Endothelial cell of umbilical vein (primary cell): ENCODE measurements around the gene HIVEP3. TPM values are rescaled to one million over a fixed set of nuclear protein-coding genes. Genes with fewer than 3 reads are reported as not detected.

Experiments used
- BruUV-seq: library from RNA; stranded (reverse); fragments of 400-500 nt; replicated peaks from 2 replicates; lab custom pipeline; 2021; lab: Mats Ljungman, UMichigan
- CTCF ChIA-PET: fragments of 300-600, 350-600 bp; sonication (Branson Sonifier 250); formaldehyde crosslinking; loops from one replicate; lab custom pipeline; 2021; ENCODE audit warnings: antibody characterized with exemption, inconsistent platforms; lab: Charles Lee
- POLR2A ChIA-PET: fragments of 300-600, 350-600 bp; sonication (Branson Sonifier 250); formaldehyde crosslinking; loops from one replicate; lab custom pipeline; 2021; ENCODE audit warnings: antibody characterized with exemption, inconsistent platforms; lab: Charles Lee
- DNase-seq: peaks from one replicate; pipeline ENCODE4 v3.0.0-alpha.2; 2011; ENCODE audit warnings: low read depth, low spot score
- FAIRE-seq: peaks from 2 replicates; lab custom pipeline; 2011; peaks lifted over from hg19 to GRCh38; lab: Jason Lieb, UNC
- H2AFZ ChIP-seq: 2 replicates; pipeline ENCODE4 v1.6.0; 2012; ENCODE audit warnings: low read depth, low read length, control low read depth, inconsistent platforms
- H3K27ac ChIP-seq: 2 replicates; pipeline ENCODE4 v1.5.1; 2011; ENCODE audit warnings: low read depth, mild to moderate bottlenecking, control low read depth, low read length, moderate library complexity; ENCODE audit not compliant: insufficient read depth
- H3K27me3 ChIP-seq, 2 experiments: 2 replicates each; pipeline versions ENCODE4 v1.6.0 to v1.6.1; 2011; ENCODE audit warnings: low read length in 2 of 2, mixed read lengths in 1 of 2; ENCODE audit not compliant: control insufficient read depth in 2 of 2, insufficient read depth in 2 of 2
- H3K36me3 ChIP-seq, 2 experiments: 2 replicates in 1 of 2; 3 replicates in 1 of 2; pipeline ENCODE4 v1.5.1; 2011; ENCODE audit warnings: low read length in 2 of 2, mild to moderate bottlenecking in 1 of 2, moderate library complexity in 1 of 2; ENCODE audit not compliant: control insufficient read depth in 2 of 2, insufficient read depth in 2 of 2; ENCODE audit errors: extremely low read depth in 1 of 2
- H3K4me1 ChIP-seq: 3 replicates; pipeline ENCODE4 v1.5.1; 2011; ENCODE audit warnings: mild to moderate bottlenecking, low read length; ENCODE audit not compliant: control insufficient read depth, insufficient read depth; ENCODE audit errors: extremely low read depth
- H3K4me2 ChIP-seq: 2 replicates; pipeline ENCODE4 v1.6.1; 2011; ENCODE audit warnings: low read length, control low read depth, mixed read lengths; ENCODE audit not compliant: insufficient read depth
- H3K4me3 ChIP-seq, 3 experiments: fragments of 200-600 bp in 1 of 3; sonication (generic), shearing (Covaris generic) in 1 of 3; replicated peaks in 1 of 3; 2 replicates each; pipeline ENCODE4 v1.5.1; 2011 to 2016; ENCODE audit warnings: control low read depth in 3 of 3, low read length in 3 of 3, mild to moderate bottlenecking in 2 of 3, inconsistent platforms in 1 of 3, low read depth in 1 of 3, moderate library complexity in 1 of 3; ENCODE audit not compliant: insufficient read depth in 1 of 3
- H3K79me2 ChIP-seq: 2 replicates; pipeline ENCODE4 v1.6.0; 2012; ENCODE audit warnings: low read length, inconsistent platforms; ENCODE audit not compliant: control insufficient read depth, insufficient read depth
- H3K9ac ChIP-seq: replicated peaks from 2 replicates; pipeline ENCODE3; 2011; ENCODE audit warnings: low read length, control low read depth; ENCODE audit not compliant: insufficient read depth; ENCODE audit errors: extremely low read depth
- H3K9me1 ChIP-seq: replicated peaks from 3 replicates; pipeline ENCODE4 v1.6.0; 2011; ENCODE audit warnings: mild to moderate bottlenecking, low read length; ENCODE audit not compliant: control insufficient read depth, insufficient read depth; ENCODE audit errors: extremely low read depth
- H3K9me3 ChIP-seq: replicated peaks from 2 replicates; pipeline ENCODE4 v1.5.1; 2012; ENCODE audit warnings: low read length, inconsistent platforms; ENCODE audit not compliant: control insufficient read depth, insufficient read depth
- H4K20me1 ChIP-seq: replicated peaks from 2 replicates; pipeline ENCODE3; 2011; ENCODE audit warnings: mild to moderate bottlenecking, low read length; ENCODE audit not compliant: control insufficient read depth, insufficient read depth; ENCODE audit errors: extremely low read depth
- EZH2 ChIP-seq: IDR thresholded peaks from 2 replicates; pipeline ENCODE4 v1.6.1; 2012; ENCODE audit warnings: borderline replicate concordance, low read depth, mild to moderate bottlenecking, moderate library complexity, low read length, inconsistent platforms; ENCODE audit not compliant: severe bottlenecking
- FOS ChIP-seq: IDR thresholded peaks from 2 replicates; pipeline ENCODE4 v1.6.1; 2011; ENCODE audit warnings: mild to moderate bottlenecking, low read length, moderate library complexity, borderline replicate concordance; ENCODE audit not compliant: insufficient read depth
- GATA2 ChIP-seq: IDR thresholded peaks from 2 replicates; pipeline ENCODE4 v1.7.0; 2011; ENCODE audit warnings: low read depth, mild to moderate bottlenecking, moderate library complexity, mixed read lengths, low read length; ENCODE audit not compliant: insufficient read length, insufficient read depth
- JUN ChIP-seq: IDR thresholded peaks from 2 replicates; pipeline ENCODE4 v1.6.1; 2011; ENCODE audit warnings: borderline replicate concordance, low read depth; ENCODE audit not compliant: insufficient read length, insufficient read depth
- MYC ChIP-seq: IDR thresholded peaks from one replicate; pipeline ENCODE4 v1.6.1; 2011; ENCODE audit warnings: mild to moderate bottlenecking, low read depth, low read length
- POLR2A ChIP-seq: IDR thresholded peaks from 2 replicates; pipeline ENCODE4 v1.6.1; 2012; ENCODE audit warnings: low read depth, mild to moderate bottlenecking, control low read depth, low read length
- POLR2AphosphoS5 ChIP-seq: IDR thresholded peaks from 2 replicates; pipeline ENCODE4 v1.6.1; 2012; ENCODE audit warnings: low read depth, mild to moderate bottlenecking, control low read depth, low read length, moderate library complexity; ENCODE audit not compliant: insufficient read depth
- dilution Hi-C: fragments of 300-500 bp; cut with MboI; formaldehyde crosslinking; loops from one replicate; pipeline ENCODE4 v1.15.0; 2019; ENCODE audit warnings: low sequenced_read_pairs; ENCODE audit not compliant: extremely low pct_ligation_motif_present
- intact Hi-C: fragments of 100-400 bp; cut with micrococcal nuclease; formaldehyde crosslinking; loops from one replicate; pipeline ENCODE4 v1.10.0; 2022
- polyA plus RNA-seq, 4 experiments: library from polyadenylated mRNA; depleted of rRNA in 3 of 4; stranded (reverse) in 3 of 4; unstranded in 1 of 4; fragments of >200 nt; gene quantifications; 2 replicates each; pipeline versions ENCODE4 v1.2.1 to v1.2.3, GENCODE V29; 2011 to 2012; ENCODE audit warnings: missing spikeins in 1 of 4
- total RNA-seq: library from RNA; stranded (reverse); gene quantifications from 2 replicates; pipeline ENCODE4 v1.2.3, GENCODE V29; 2021
- TF ChIP-seq, protein P1 (sequence below): IDR thresholded peaks from 2 replicates; pipeline ENCODE4 v1.6.1; 2011; ENCODE audit not compliant: insufficient read depth, insufficient read length
- TF ChIP-seq, protein P2 (sequence below), 2 donors: IDR thresholded peaks; 1 replicate in 1 of 2; 2 replicates in 1 of 2; pipeline ENCODE4 v1.5.1; 2011; ENCODE audit warnings: low read length in 2 of 2, mild to moderate bottlenecking in 2 of 2, moderate library complexity in 2 of 2, control low read depth in 1 of 2, inconsistent platforms in 1 of 2, low read depth in 1 of 2; ENCODE audit not compliant: insufficient read depth in 1 of 2; ENCODE audit errors: extremely low read depth in 1 of 2

Gene HIVEP3
- total and polyA plus RNA-seq, 2 donors (not counting 3 experiments of a cell fraction or from before 2014, with no cell fraction given): 3.4 to 4.0 TPM

DNA sequence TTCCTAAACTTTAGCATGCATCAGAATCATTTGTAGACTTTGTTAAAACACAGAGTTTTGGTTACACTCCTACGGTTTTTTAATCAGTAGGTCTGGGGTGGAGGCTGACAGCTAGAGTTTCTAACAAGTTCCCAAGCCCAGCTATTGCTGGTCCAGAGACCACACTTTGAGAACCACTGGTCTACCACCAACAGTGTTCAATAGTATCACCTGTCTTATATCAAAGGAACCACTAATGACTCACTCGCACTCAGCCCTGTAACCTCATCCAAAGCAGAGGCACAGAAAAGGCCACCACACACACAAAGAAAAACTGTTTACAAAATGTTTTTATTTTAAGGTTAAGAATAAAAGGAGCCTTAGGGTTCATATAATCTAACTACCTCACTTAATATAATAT, 68.7 kb downstream of the HIVEP3 start:
- Histone ChIP-seq H3K4me2 (no peak overlapping the region), H2AFZ (no peak overlapping the region), H3K36me3 (no peaks in the 10 kb centered on the region), H3K4me3 (no peak overlapping the region), H3K27me3 (no peaks in the 10 kb centered on the region), H3K9me3 (no peaks in the 10 kb centered on the region), H4K20me1 (no peaks in the 10 kb centered on the region), H3K4me1 (peaks cover 36% of the 10 kb centered on the region), H3K9me1 (no peaks in the 10 kb centered on the region), H3K79me2 (no peaks in the 10 kb centered on the region), H3K9ac (no peak overlapping the region), H3K27ac (no peak overlapping the region)
- FAIRE-seq: no peak
- no peak for DNase-seq
- intact Hi-C loops (no loop called here), dilution Hi-C loops (no loop called here)
- no TSS peak for BruUV-seq
- ChIA-PET CTCF (no interaction called here), POLR2A (no interaction called here)
- no peak for TF ChIP-seq POLR2AphosphoS5

DNA sequence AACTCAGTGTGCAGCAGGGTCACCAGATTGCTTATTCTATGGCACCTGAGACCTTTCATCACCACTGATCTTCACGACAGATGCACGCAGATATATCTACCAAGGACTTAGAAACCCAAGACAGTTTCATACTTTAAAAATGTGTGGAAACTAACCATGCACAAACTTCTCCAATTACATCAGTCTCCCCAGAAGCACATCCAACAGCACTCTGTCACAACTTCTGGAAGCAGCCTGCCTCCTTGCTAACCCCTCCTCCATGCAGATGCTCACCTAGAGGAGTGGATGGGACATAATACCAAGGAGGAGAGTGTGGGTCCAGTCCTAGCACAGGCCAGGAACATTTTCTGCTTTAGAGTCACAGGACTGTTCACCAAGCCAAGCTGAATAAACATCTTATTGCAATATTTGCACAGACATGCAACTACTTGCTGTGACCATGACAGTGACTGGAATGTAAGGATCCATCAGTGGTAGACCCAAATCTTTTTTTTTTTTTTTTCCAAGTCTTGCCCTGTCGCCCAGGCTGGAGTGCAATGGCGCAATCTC, 69.4 kb downstream of the HIVEP3 start:
- Histone ChIP-seq H3K9ac (no peak overlapping the region), H3K27me3 (no peaks in the 10 kb centered on the region), H3K36me3 (no peaks in the 10 kb centered on the region), H3K4me3 (no peak overlapping the region), H3K79me2 (no peaks in the 10 kb centered on the region), H3K9me3 (no peaks in the 10 kb centered on the region), H2AFZ (no peak overlapping the region), H3K27ac (no peak overlapping the region), H3K4me1 (peaks cover 36% of the 10 kb centered on the region), H3K9me1 (no peaks in the 10 kb centered on the region), H3K4me2 (no peak overlapping the region), H4K20me1 (no peaks in the 10 kb centered on the region)
- dilution Hi-C loops: no loop called here
- CTCF ChIA-PET: no interaction called here
- intact Hi-C loops: no loop called here
- FAIRE-seq (no peak), DNase-seq (no peak)
- BruUV-seq: no TSS peak
- TF ChIP-seq FOS: no peak
- TF ChIP-seq, protein P1, sequence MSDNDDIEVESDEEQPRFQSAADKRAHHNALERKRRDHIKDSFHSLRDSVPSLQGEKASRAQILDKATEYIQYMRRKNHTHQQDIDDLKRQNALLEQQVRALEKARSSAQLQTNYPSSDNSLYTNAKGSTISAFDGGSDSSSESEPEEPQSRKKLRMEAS: no peak
- no peak for TF ChIP-seq POLR2AphosphoS5
- no peak for TF ChIP-seq GATA2
- TF ChIP-seq EZH2: no peak
- TF ChIP-seq, protein P2, sequence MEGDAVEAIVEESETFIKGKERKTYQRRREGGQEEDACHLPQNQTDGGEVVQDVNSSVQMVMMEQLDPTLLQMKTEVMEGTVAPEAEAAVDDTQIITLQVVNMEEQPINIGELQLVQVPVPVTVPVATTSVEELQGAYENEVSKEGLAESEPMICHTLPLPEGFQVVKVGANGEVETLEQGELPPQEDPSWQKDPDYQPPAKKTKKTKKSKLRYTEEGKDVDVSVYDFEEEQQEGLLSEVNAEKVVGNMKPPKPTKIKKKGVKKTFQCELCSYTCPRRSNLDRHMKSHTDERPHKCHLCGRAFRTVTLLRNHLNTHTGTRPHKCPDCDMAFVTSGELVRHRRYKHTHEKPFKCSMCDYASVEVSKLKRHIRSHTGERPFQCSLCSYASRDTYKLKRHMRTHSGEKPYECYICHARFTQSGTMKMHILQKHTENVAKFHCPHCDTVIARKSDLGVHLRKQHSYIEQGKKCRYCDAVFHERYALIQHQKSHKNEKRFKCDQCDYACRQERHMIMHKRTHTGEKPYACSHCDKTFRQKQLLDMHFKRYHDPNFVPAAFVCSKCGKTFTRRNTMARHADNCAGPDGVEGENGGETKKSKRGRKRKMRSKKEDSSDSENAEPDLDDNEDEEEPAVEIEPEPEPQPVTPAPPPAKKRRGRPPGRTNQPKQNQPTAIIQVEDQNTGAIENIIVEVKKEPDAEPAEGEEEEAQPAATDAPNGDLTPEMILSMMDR (IDR thresholded peaks at IDR 0.05; ENCODE audit: extremely low read depth in 1 of 2, insufficient read depth in 1 of 2, low read depth in 1 of 2, low read length in 2 of 2): no peak
- no peak for TF ChIP-seq MYC
- no peak for TF ChIP-seq JUN
- no peak for TF ChIP-seq POLR2A
- POLR2A ChIA-PET: no interaction called here
